Keratinocyte (primary cell): ENCODE data around the gene CYP27B1. TPM values are rescaled to one million over a fixed set of nuclear protein-coding genes. Genes with fewer than 3 reads are reported as not detected.

Experiments used
- DNase-seq: peaks from one replicate; pipeline ENCODE4 v3.0.0-alpha.2; 2011; ENCODE audit warnings: low read depth, missing footprints, low spot score
- FAIRE-seq: peaks from 2 replicates; lab custom pipeline; 2011; peaks lifted over from hg19 to GRCh38; lab: Jason Lieb, UNC
- H2AFZ ChIP-seq: 2 replicates; pipeline ENCODE4 v1.6.0; 2012; ENCODE audit warnings: low read length, control low read depth, inconsistent platforms; ENCODE audit not compliant: control insufficient read depth
- H3K27ac ChIP-seq: 2 replicates; pipeline ENCODE4 v1.5.1; 2011; ENCODE audit warnings: low read length; ENCODE audit not compliant: control insufficient read depth, insufficient read depth
- H3K27me3 ChIP-seq: 3 replicates; pipeline ENCODE4 v1.6.0; 2011; ENCODE audit warnings: low read length; ENCODE audit not compliant: control insufficient read depth, insufficient read depth; ENCODE audit errors: extremely low read depth
- H3K36me3 ChIP-seq, 2 experiments: 2 replicates in 1 of 2; 3 replicates in 1 of 2; pipeline ENCODE4 v1.5.1; 2011; ENCODE audit warnings: low read length in 2 of 2, mild to moderate bottlenecking in 1 of 2; ENCODE audit not compliant: control insufficient read depth in 2 of 2, insufficient read depth in 2 of 2; ENCODE audit errors: extremely low read depth in 1 of 2
- H3K4me1 ChIP-seq: 3 replicates; pipeline ENCODE4 v1.5.1; 2011; ENCODE audit warnings: low read length; ENCODE audit not compliant: control insufficient read depth, insufficient read depth; ENCODE audit errors: extremely low read depth
- H3K4me2 ChIP-seq: 3 replicates; pipeline ENCODE4 v1.6.0; 2011; ENCODE audit warnings: low read depth, low read length; ENCODE audit not compliant: control insufficient read depth, insufficient read depth; ENCODE audit errors: extremely low read depth
- H3K4me3 ChIP-seq, 3 experiments: fragments of 200-600 bp in 1 of 3; sonication (generic) in 1 of 3; 2 replicates in 2 of 3; 3 replicates in 1 of 3; pipeline ENCODE4 v1.5.1; 2011 to 2016; ENCODE audit warnings: low read length in 3 of 3, mild to moderate bottlenecking in 3 of 3, control low read depth in 2 of 3, inconsistent platforms in 1 of 3, low read depth in 1 of 3, mixed read lengths in 1 of 3, mixed run types in 1 of 3, moderate library complexity in 1 of 3; ENCODE audit not compliant: control insufficient read depth in 2 of 3, insufficient read depth in 2 of 3; ENCODE audit errors: extremely low read depth in 1 of 3
- H3K79me2 ChIP-seq: 2 replicates; pipeline ENCODE4 v1.6.0; 2012; ENCODE audit warnings: low read length; ENCODE audit not compliant: control insufficient read depth, insufficient read depth
- H3K9ac ChIP-seq: 3 replicates; pipeline ENCODE4 v1.6.0; 2011; ENCODE audit warnings: low read length; ENCODE audit not compliant: control insufficient read depth, insufficient read depth; ENCODE audit errors: extremely low read depth
- H3K9me1 ChIP-seq: 3 replicates; pipeline ENCODE4 v1.6.0; 2011; ENCODE audit warnings: low read length; ENCODE audit not compliant: control insufficient read depth, insufficient read depth; ENCODE audit errors: extremely low read depth
- H3K9me3 ChIP-seq: 2 replicates; pipeline ENCODE4 v1.5.1; 2012; ENCODE audit warnings: low read depth, low read length; ENCODE audit not compliant: control insufficient read depth
- H4K20me1 ChIP-seq: 3 replicates; pipeline ENCODE4 v1.6.0; 2011; ENCODE audit warnings: low read length; ENCODE audit not compliant: control insufficient read depth, insufficient read depth; ENCODE audit errors: extremely low read depth
- CTCF ChIP-seq, 3 experiments: IDR thresholded peaks in 1 of 3; conservative IDR thresholded peaks in 1 of 3; optimal IDR thresholded peaks in 1 of 3; 2 replicates in 2 of 3; 3 replicates in 1 of 3; pipeline versions ENCODE3 to v1.5.1; 2011; ENCODE audit warnings: low read length in 3 of 3, mild to moderate bottlenecking in 3 of 3, moderate library complexity in 2 of 3, control low read depth in 1 of 3, inconsistent platforms in 1 of 3; ENCODE audit not compliant: insufficient read depth in 2 of 3; ENCODE audit errors: extremely low read depth in 1 of 3
- EZH2 ChIP-seq: IDR thresholded peaks from one replicate; pipeline ENCODE4 v1.6.1; 2012; ENCODE audit warnings: inconsistent platforms, mild to moderate bottlenecking, low read length, moderate library complexity
- dilution Hi-C: fragments of 300-500 bp; cut with MboI; formaldehyde crosslinking; loops from one replicate; pipeline ENCODE4 v1.7.0; 2020; ENCODE audit warnings: low sequenced_read_pairs; ENCODE audit not compliant: extremely low pct_ligation_motif_present
- polyA plus RNA-seq, 5 experiments: library from polyadenylated mRNA; depleted of rRNA in 3 of 5; stranded (reverse) in 3 of 5; stranded (forward) in 1 of 5; unstranded in 1 of 5; fragments of >200 nt; gene quantifications; 1 replicate in 1 of 5; 2 replicates in 3 of 5; 3 replicates in 1 of 5; pipeline versions ENCODE4 v1.2.1 to v1.2.3, GENCODE V29; 2011 to 2012; ENCODE audit warnings: missing spikeins in 2 of 5, low read depth in 1 of 5, low replicate concordance in 1 of 5

The CYP27B1 gene
- polyA plus RNA-seq, 1 donor (not counting 4 experiments of a cell fraction or from before 2014, with no cell fraction given), result 33.6 TPM

GRCh38 chr12:57720606-57721595 lies 46.0 kb downstream of the CYP27B1 start:
- Histone ChIP-seq H3K9me3 (no peaks in the 10 kb centered on the region), H3K27me3 (no peaks in the 10 kb centered on the region), H3K27ac (no peak overlapping the region), H3K4me3 (no peak overlapping the region), H3K79me2 (no peaks in the 10 kb centered on the region), H3K36me3 (peaks cover 5 to 16% of the 10 kb centered on the region in 2 experiments), H4K20me1 (no peaks in the 10 kb centered on the region), H3K4me1 (peaks cover 3% of the 10 kb centered on the region), H2AFZ (no peak overlapping the region), H3K9ac (no peak overlapping the region), H3K9me1 (no peaks in the 10 kb centered on the region), H3K4me2 (no peak overlapping the region)
- no peak for DNase-seq
- TF ChIP-seq CTCF (optimal IDR thresholded peaks at IDR 0.05 in 1 of 3, IDR thresholded peaks at IDR 0.05 in 1 of 3, conservative IDR thresholded peaks at IDR 0.05 in 1 of 3; ENCODE audit: extremely low read depth in 1 of 3, insufficient read depth in 2 of 3, low read length in 3 of 3), result no peak
- TF ChIP-seq EZH2, result no peak
- FAIRE-seq, result no peak
- dilution Hi-C loops, result no loop called here

DNA sequence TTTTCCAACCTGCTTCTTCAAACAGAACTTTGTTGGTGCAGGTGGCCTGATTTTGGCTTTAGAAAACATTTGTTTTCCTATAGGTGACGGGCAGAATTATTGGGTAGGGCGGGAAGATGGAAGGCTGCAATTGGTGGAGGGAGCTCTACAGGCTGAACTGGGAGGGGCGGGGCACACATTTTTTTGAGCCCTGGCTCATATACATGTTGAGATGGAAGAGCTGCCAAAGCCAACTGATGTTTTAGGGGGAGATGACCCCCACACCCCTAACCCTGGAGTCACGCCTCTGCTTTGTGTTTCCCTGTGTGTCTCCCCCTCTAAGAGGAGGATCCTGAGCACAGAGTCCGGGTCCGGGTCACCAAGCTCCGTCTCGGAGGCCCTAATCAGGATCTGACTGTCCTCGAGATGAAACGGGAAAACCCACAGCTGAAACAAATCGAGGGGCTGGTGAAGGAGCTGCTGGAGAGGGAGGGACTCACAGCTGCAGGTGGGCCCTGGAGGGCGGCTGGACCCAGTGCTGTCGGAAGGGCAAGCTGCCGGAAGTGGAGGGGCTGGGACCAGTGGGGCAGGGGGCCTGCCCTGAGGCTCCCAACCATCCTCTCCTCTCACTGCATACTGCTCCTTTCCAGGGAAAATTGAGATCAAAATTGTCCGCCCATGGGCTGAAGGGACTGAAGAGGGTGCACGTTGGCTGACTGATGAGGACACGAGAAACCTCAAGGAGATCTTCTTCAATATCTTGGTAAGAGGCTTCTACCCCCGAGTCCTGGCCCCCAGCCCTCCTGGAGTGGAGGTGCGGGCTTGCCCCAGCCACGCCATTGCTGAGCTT lies 46.9 kb downstream of the CYP27B1 start:
- FAIRE-seq (no peak), DNase-seq (no peak)
- H3K9ac ChIP-seq, result no peak overlapping the region
- H3K4me1 ChIP-seq, result no peaks in the 10 kb centered on the region
- no peaks in the 10 kb centered on the region for H3K9me3 ChIP-seq
- no peak overlapping the region for H3K27ac ChIP-seq
- H3K4me3 ChIP-seq, result no peak overlapping the region
- no peaks in the 10 kb centered on the region for H3K27me3 ChIP-seq
- peaks cover 5 to 16% of the 10 kb centered on the region in 2 experiments for H3K36me3 ChIP-seq
- TF ChIP-seq CTCF (optimal IDR thresholded peaks at IDR 0.05 in 1 of 3, IDR thresholded peaks at IDR 0.05 in 1 of 3, conservative IDR thresholded peaks at IDR 0.05 in 1 of 3; ENCODE audit: extremely low read depth in 1 of 3, insufficient read depth in 2 of 3, low read length in 3 of 3), result no peak
- no peak for TF ChIP-seq EZH2
- H4K20me1 ChIP-seq, result no peaks in the 10 kb centered on the region
- H3K79me2 ChIP-seq, result no peaks in the 10 kb centered on the region
- no peak overlapping the region for H2AFZ ChIP-seq
- H3K4me2 ChIP-seq, result no peak overlapping the region
- dilution Hi-C loops, result no loop called here
- H3K9me1 ChIP-seq, result no peaks in the 10 kb centered on the region
